ENCODE results near the gene ASAH2B.
"Not testable (repeated sequence)": the region's sequence is repeated elsewhere in the genome, so short reads cannot be mapped to it uniquely, and the experiment has no call there.

GRCh38 chr10:50701947-50702346 lies 37.8 kb upstream of the ASAH2B start:
- TF ChIP-seq BHLHE40 (IDR thresholded peaks at IDR 0.05; ENCODE audit: borderline replicate concordance); SUZ12 (IDR thresholded peaks at IDR 0.05); FOXM1 (IDR thresholded peaks at IDR 0.05; ENCODE audit: borderline replicate concordance); ELF4 (IDR thresholded peaks at IDR 0.05); ZNF384 (IDR thresholded peaks at IDR 0.05); ARNT (IDR thresholded peaks at IDR 0.05): not testable (repeated sequence)
